ENCODE measurements around the gene SIRT2.

The SIRT2 gene

DNA sequence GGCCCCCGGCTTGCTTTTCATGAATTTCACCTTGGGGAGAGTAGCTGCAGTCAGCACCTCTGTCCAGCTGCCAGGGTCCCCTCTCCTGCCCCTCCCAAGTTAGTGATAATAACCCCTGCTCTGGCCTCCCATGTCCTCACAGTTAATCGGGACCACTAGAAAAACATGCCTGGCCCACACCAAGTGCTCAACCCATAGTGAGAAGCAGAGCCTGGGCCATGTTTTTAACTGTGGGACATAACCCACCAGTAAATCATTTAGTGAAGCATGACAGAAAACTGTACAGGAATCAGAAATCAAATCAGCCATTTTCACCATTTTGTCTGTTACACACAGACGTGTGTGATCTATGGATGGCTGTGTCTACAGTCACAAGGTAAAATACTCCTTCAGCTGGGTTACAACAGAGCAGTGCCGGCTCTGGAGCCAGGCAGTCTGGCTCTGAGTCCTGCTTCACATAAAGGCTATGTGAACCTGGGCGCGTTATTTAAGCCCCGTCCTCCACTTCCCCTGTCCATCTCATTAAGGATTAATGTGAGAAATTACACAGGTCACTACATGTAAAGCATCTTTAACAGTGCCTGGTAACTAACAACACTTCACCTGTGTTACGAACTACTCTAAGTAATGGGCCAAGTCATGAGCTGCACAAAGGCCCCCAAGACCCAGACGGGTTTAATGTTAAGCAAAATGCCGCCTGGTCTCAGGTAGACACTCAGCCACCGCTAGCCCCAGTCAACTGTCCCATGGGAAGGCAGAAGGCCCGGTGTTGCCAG is 60.2 kb downstream of the SIRT2 start:
- TF ChIP-seq, protein P1, sequence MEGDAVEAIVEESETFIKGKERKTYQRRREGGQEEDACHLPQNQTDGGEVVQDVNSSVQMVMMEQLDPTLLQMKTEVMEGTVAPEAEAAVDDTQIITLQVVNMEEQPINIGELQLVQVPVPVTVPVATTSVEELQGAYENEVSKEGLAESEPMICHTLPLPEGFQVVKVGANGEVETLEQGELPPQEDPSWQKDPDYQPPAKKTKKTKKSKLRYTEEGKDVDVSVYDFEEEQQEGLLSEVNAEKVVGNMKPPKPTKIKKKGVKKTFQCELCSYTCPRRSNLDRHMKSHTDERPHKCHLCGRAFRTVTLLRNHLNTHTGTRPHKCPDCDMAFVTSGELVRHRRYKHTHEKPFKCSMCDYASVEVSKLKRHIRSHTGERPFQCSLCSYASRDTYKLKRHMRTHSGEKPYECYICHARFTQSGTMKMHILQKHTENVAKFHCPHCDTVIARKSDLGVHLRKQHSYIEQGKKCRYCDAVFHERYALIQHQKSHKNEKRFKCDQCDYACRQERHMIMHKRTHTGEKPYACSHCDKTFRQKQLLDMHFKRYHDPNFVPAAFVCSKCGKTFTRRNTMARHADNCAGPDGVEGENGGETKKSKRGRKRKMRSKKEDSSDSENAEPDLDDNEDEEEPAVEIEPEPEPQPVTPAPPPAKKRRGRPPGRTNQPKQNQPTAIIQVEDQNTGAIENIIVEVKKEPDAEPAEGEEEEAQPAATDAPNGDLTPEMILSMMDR (IDR thresholded peaks at IDR 0.05), result no peak
- intact Hi-C loops (cut with DNase I; ENCODE audit: low total_unique reads), result no loop called here
- Histone ChIP-seq H3K27ac (no peak overlapping the region), H3K36me3 (peaks cover 76 to 90% (median 86%) of the 10 kb centered on the region in 3 donors), H3K4me3 (no peak overlapping the region), H3K9me3 (no peaks in the 10 kb centered on the region), H3K4me1 (peaks cover 0 to 38% (median 12%) of the 10 kb centered on the region in 4 donors), H3K27me3 (no peaks in the 10 kb centered on the region)
- DNase-seq, result no peak

DNA sequence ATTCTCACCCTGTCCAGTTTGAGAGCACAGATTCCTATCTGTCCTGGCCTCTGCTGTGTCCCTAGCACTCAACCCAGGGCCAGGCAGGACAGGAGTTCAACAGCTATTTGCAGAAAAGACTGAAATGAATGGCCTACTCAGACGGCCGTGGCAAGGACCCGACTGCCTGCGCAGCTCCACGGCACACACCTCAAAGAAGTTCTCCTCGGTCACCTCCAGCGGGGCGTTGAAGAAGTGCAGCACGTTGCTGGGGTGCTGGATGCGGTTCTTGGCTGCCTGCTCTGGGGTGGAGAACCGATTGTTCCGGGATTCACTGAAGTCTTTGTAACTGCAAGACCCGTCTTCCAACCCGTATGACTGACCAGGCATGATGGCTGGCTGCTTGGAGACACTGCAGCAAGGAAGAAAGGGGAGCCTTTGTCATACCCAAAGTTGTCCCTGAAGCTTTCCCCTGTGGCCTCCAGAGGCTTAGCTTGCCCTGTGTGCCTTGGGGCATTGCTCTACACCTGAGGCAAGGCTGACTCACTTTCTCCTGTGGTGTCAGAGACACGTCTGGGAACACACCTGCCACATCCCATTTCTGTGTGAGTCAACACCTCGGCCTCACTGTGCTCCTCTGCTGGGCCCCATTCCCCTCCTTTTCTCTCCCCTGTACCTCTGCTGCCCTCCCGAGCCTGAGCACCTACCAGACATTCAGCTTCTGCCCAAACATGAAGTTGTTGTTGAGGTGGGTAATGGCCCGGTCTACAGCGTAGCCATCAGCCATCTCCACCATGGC is 61.0 kb downstream of the SIRT2 start:
- H3K27me3 ChIP-seq, result no peaks in the 10 kb centered on the region
- H3K36me3 ChIP-seq, result peaks cover 68 to 82% (median 78%) of the 10 kb centered on the region in 3 donors
- TF ChIP-seq, protein P1 (IDR thresholded peaks at IDR 0.05), result no peak
- intact Hi-C loops (cut with DNase I; ENCODE audit: low total_unique reads), result no loop called here
- H3K27ac ChIP-seq, result no peak overlapping the region
- H3K9me3 ChIP-seq, result no peaks in the 10 kb centered on the region
- peaks cover 0 to 38% (median 12%) of the 10 kb centered on the region in 4 donors for H3K4me1 ChIP-seq
- H3K4me3 ChIP-seq, result no peak overlapping the region
- DNase-seq, result no peak

DNA sequence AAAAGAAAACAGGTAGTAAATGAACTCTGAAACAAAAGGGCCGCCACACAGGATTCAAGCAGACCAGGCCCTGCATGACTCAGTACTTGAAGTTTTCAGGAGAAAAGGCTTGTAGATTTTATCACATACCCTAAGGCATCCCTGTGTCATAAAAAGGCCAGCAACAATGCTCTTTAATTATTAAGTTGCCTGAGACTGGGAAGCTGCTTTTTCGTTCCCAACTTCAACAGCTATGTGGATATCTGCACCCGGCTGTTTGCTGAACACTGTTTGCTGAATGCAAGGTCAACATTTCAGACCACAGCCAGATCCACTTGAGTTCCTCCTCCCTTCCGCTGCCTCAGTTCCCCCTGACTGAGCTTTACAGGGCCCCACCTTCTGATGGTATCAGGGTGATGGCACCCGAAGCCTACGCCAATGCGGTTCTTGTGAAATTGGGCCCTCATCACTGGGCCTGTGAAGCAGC is 61.7 kb downstream of the SIRT2 start:
- DNase-seq, result no peak
- H3K4me1 ChIP-seq, result peaks cover 0 to 39% (median 12%) of the 10 kb centered on the region in 4 donors
- H3K27me3 ChIP-seq, result no peaks in the 10 kb centered on the region
- intact Hi-C loops (cut with DNase I; ENCODE audit: low total_unique reads), result no loop called here
- H3K36me3 ChIP-seq, result peaks cover 61 to 75% (median 71%) of the 10 kb centered on the region in 3 donors
- TF ChIP-seq, protein P1 (IDR thresholded peaks at IDR 0.05), result no peak
- H3K27ac ChIP-seq, result no peak overlapping the region
- H3K9me3 ChIP-seq, result no peaks in the 10 kb centered on the region
- no peak overlapping the region for H3K4me3 ChIP-seq

DNA sequence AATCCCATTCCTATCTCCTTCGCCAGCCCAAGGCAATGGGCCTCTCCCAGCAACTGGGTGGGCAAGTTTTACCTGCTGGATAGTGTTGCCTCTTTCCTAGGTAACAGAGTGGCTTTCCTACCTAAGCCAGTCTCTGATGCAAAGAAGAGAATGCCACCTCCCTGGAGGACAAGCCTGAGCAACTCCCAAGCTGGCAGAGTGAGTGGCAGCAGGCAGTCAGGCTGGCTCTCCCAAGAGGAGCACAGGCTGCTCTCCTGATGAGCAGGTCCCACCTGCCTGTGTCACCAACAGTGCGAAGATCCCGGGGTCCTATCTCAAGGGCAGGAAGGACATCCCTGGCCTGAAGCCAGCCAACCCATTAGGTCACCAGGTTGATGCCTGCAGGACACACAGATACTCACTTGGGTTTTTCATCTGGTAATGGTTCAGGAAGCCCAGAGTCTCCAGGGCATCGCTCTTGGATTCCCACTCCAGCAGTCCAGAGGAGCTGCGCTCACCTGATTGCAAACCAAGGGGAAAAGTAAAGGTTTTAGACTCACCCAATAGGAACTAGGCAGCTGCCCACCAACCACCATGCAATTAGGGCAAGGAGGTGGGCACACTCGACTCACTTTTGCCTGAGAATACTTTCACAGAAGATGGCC is 62.3 kb downstream of the SIRT2 start:
- Histone ChIP-seq H3K9me3 (no peaks in the 10 kb centered on the region), H3K27ac (no peak overlapping the region), H3K4me3 (no peak overlapping the region), H3K36me3 (peaks cover 55 to 69% (median 65%) of the 10 kb centered on the region in 3 donors), H3K27me3 (no peaks in the 10 kb centered on the region), H3K4me1 (peaks cover 0 to 45% (median 16%) of the 10 kb centered on the region in 4 donors)
- DNase-seq, result no peak
- intact Hi-C loops (cut with DNase I; ENCODE audit: low total_unique reads), result no loop called here
- TF ChIP-seq, protein P1 (IDR thresholded peaks at IDR 0.05), result no peak

DNA sequence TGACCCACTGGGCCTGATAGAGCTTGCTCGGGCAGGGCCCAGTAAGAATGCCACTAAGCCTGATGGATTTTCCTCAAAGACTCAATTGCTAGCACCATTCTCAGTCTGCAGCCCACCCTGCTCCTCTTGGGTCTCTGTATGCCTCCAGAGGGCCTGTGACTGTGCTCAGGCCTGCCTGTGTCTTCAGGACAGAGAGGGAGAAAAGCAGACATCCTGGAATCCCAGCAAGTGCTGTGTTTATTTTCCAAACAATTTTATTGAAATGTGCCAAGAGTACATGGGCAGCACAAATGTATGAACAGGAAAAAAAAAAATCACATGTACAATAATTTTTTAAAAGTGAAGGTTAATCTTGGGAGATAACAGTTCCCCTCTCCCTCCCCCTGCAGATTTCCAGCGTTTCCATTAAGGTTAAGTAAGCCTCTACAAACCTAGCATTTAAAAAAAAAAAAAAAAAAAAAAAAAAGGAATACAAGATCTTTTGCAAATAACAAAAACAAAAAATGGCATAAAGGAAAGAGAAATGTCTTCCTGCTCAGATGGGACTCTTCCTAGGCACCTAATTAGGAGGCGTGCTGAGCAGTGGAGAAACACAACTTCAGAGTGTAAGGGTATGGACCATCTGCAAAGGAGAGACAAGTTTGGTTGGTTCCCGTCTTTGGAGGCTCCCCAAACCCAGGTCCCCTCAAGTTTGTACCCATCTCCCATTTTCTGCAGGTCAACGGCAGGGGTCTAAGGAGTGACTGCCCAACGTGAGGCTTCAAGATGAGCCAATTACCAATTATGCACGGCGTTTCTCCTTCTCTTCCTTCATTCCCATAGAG is 63.0 kb downstream of the SIRT2 start:
- Histone ChIP-seq H3K27me3 (no peaks in the 10 kb centered on the region), H3K9me3 (no peaks in the 10 kb centered on the region), H3K27ac (peak overlapping the region in 1 of 2 donors; percentile 49), H3K4me3 (no peak overlapping the region), H3K4me1 (peaks cover 0 to 45% (median 17%) of the 10 kb centered on the region in 4 donors), H3K36me3 (peaks cover 48 to 62% (median 57%) of the 10 kb centered on the region in 3 donors)
- no peak for DNase-seq
- TF ChIP-seq, protein P1 (IDR thresholded peaks at IDR 0.05), result no peak
- intact Hi-C loops (cut with DNase I; ENCODE audit: low total_unique reads), result no loop called here

Measured in tibial artery (tissue), 4 donors.